Measurements from ENCODE around the gene ACTL7A.
A peak's percentile ranks its signal among the peaks of the same experiment; 100 is the strongest.

The ACTL7A gene

DNA sequence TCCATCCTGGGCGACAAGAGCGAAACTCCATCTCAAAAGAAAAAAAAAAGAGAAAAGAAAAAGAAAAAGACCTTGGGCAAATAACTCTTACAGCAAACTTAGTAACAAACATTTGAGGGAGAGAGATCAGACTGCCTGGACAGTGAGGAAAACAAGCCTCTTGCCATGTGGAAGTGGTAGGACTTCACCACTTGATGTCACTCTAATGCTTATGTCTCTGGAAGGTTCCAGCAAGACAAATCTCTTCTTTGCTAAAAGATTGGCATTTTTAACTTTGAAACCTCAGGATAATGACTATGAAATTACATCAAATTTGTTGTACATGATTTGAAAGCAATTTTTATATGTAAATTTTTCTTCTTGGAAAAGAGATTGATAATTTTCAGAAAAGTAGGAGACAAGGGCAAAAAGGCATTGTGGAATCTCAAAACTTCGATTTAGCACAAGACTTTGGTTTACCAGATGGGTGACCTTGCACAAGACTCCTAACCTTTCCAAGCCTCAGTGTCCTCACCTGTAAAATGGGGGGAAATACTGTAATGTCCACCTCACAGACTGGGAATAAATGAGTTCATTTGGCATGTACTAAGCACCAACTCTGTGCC lies 11.7 kb upstream of the ACTL7A start:
- DNase-seq (ENCODE audit: low spot score): peak; percentile 19

DNA sequence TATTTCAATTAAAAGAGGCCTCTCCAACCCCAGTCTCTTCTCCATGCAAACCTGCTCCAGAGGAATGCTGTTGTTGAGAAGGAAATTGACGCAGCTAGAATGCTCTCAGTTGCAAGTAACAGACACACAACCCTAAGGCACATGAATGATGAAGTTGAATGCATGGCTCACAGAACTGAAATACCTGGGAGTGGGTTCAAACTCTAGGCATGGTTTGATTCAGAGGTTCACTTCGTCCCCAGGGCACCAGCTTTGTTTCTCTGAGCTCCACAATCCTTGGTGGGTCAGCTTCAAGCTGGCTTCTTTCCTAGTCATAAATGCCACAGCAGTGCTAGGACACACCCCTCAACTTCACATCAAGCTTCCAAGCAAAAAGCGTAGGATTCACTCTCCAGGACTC lies 10.9 kb upstream of the ACTL7A start:
- no peak for DNase-seq (ENCODE audit: low spot score)

DNA sequence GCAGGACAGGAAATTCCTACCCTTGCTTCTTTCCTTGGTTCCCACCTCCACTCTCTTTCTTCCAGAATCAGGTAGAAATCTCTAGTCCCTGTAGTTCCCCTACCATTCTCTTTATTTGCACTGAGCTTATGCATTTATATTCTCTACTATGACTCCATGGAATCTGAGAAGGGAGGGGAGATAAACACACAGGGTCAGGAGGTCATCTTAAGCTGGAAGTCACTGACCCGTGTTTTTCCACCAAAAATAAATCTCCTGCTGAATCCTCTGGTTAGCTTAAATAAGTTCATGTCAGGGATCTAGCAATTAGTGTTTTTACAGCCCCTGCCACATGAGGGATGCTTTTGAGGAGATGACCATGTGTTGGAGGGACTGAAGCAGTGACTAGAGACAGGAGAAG lies 10.0 kb upstream of the ACTL7A start:
- DNase-seq (ENCODE audit: low spot score): no peak

DNA sequence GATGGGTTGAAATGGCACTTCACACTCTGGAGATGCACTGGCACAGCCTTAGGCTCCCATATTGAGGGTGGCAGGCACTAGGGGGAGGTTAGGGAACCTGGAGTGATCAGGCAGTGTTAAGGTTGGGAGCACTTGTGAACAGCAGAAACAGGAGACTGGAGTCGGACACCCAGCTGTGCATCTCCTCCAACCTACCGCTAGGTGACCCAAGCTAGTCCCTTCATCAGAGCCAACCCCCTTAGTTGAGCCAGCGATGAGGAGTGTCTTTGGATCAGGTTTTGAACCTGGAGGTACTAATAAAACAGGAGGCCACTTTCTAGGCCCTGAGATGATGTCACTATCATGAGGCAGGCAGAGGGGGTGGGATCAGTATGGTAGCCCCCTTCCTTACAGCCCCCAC lies 8.0 kb upstream of the ACTL7A start:
- no peak for DNase-seq (ENCODE audit: low spot score)

DNA sequence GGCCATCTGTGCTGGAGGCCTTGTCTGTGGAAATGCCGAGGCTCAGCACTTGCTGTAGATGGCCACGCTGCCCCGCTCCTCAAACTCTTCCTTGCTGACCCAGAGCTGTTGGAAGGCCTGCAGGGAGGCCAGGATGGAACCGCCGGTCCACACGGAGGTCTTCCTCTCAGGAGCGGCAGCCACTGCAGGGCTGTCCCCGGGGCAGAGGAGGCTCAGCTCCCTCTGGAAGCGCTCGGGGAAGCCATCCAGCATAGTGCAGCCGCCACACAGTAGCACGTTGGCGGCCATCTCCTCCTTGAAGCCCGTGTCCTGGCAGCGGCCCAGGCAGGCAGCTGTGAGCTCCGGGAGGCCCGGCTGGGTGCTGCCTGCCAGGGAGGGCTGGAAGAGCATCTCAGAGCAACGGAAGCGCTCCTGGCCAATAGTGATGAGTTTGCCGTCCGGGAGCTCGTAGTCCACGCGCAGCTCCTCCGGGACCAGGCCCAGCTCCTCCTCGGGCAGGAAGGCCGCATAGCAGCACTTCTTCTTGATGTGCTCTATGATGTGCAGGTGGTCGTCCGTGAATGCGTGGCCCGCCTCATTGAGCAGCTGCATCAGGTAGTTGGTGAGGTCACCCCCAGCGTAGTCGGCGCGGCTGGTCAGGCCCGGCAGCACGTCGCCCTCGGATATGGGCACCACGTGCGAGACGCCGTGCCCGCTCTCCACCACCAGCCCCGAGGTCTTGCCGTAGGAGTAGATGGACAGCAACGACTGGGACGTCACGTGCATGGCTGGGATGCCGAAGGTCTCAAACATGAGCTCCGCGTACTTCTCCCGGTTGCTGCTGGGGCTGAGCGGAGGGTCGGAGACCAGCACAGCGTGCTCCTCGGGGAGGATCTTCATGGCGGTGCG lies 7.2 kb upstream of the ACTL7A start:
- no peak for DNase-seq (ENCODE audit: low spot score)

DNA sequence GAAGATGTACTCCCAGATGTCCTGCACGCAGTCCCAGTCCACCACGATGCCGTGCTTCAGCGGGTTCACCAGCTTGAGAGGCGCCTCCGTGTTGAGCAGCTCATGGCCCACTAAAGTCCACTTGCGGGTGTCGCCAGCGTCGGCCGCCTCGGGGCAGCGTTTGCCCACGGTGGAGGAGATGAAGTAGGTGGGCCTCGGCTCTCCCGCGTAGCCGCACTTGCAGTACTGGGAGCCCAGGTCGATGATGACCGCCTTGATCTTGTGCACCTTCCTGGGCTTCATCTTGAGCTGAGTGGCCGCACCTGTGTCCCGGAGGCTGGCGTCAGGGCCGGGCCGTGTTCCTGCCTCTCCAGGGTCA lies 6.6 kb upstream of the ACTL7A start:
- no peak for DNase-seq (ENCODE audit: low spot score)

DNA sequence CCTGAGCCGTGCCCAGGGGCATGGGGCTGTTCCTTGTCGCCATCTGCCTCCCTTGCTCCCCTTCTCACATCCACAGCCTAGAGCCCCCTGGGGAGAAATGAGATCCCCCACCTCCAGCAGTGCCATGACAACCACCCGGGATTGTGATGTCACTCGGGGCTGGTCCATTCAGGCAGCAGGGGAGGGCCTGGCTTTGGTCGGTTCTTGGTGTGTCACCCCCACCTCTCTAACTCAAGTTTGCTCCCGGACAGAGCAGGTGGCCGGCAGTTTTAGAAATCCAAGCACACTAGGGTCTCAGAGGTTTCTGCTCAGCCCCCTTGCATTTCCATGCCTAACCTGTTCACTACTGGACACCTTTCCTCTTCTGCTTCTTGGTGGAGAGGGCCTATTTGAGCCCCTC lies 6.2 kb upstream of the ACTL7A start, which contains the start of gene ACTL7B:
ACTL7B (minus strand) TSS at position 99 of the 400 bp plus-strand sequence; CDS start at position 43, 56 bp downstream.
- DNase-seq (ENCODE audit: low spot score): no peak

DNA sequence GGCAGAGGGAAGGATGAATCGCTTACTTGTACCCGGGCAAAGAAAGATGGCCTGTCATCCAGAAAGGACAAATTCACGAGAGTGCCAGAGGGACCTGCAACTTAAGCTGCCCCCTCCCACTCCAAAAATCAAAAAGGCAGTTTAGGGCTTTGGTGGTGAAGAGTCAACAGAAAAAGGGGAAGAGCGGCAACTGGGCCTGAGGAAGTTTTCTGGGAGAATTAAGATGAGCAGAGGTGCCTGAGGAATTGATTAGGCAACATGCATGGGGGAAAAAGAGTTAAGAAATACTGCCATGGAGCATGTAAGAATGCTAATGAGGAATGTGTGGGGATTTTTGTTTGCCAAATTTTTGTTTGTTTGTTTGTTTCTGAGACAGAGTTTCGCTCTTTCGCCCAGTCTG lies 4.5 kb upstream of the ACTL7A start:
- DNase-seq (ENCODE audit: low spot score): no peak

DNA sequence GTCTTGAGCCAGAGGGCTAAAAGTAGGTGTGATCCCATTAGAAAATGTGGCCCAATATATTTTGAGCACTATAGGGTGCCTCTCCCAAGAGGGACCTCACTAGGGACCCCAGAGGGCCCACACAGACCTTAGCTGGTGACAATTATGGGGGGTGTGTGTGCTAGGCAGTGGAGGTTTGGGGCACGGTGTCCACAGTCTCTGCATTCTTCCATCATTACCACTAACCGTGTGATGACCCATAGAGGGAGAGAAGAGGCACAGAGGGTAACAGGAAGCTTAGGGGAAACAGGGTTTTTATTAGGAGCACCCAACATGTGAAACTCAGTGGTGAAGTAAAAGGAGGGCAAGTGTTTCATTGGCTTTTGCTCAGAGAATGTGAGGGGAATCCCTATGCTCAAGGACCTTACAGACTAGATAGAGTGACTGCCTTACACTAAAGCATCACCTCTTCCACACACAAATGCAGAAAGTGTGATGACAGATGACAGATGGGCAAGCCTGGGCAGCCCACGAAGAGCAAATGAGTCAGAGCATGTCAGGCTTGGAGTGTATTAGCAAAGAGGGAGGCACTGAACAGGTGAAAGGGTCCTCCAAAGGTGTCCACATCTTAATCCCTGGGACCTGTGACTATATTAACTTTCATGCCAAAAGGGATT lies 2.5 kb upstream of the ACTL7A start:
- DNase-seq (ENCODE audit: low spot score): no peak

DNA sequence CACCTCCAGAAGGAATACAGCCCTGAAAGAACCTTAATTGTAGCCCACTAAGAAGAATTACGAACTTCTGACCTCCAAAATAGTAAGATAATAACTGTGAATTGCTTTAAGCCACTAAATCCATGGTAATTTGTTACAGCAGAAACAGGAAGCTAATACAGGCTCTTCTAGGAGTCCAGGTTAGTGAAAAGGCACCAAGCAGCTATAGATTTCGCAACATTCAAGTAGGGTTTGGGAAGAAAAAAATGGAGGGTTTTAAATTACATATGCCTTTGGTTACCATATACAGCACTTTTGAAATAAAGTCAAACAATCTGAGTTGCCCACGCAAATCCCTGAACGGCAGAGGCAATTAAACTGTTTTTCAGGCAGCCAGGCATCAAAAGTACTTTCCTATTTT lies 1.7 kb upstream of the ACTL7A start:
- DNase-seq (ENCODE audit: low spot score): no peak

DNA sequence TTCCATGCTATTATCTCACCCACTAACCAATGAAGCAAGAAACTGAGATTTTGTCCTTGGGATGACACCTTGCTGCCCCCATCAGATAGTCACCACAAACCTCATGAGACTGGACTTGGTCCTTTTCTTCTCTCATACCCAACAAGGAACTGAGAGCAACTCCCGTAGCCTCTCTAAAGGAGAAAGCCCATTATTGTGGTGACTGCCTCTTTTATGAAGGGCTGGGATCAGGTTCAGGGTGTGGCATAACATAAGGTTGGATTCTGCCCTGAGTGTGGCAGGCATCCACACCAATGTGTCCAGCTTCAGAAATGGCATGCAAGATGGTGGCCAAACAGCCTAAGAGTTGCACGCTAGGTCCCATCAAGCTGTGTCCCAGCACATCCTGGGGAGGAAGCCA lies 1.3 kb upstream of the ACTL7A start:
- DNase-seq (ENCODE audit: low spot score): no peak

DNA sequence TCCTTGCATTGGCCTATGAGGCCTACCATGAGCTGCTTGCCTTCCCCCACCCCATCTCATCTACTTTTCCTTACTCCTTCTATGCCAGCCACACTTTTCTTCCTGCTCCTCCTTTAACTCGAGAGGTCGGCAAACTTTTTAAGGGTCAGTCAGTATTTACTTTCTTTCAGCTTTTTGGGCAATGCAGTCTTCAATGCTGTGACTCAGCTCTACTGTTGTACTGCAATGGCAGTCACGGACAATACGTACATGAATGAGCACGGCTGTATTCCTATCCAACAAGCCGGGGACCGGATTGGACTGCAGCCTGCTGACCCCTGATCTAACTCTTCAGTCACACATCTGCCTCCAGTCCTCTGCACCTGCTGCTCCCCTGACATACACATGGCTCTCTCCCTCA lies 602 bp upstream of the ACTL7A start:
- DNase-seq (ENCODE audit: low spot score): no peak

DNA sequence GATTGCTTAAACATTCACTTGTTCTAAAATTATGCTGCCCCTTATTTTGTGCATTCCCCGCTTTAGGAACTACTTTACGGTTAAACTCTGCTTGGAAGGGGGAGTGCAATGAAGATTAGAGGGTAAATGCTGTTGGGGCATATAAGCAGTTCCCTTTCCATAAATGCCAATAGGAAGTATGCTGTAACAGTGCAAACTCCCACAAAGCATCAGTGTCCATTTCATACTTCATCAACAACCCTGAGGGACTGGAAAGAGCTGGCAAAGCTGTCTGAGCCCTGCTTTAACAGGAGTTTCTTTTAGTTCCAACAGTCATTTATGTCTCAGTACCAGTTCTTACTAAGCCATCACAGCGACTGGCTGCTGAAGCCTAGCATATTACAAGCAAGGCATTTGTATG lies 1.8 kb downstream of the ACTL7A start:
- DNase-seq (ENCODE audit: low spot score): no peak

DNA sequence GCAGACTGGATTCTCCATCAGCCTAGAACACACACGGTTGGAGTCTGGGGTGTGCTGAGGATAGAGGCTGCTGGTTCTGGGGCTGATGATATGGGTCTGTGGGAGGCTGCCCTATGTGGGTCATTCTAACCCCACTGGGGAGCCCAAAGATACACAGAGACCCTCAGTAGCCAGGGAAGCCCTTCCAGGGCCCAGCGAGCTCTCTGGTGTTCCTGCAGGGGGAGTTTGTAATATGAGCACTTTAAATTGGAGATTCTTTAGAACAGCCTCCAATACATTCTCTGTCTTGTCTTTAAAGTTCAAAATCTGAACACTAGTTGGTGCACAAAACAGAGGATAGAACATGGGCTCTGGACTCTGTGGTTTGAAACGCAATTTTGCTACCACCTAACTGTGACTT lies 2.4 kb downstream of the ACTL7A start:
- no peak for DNase-seq (ENCODE audit: low spot score)

DNA sequence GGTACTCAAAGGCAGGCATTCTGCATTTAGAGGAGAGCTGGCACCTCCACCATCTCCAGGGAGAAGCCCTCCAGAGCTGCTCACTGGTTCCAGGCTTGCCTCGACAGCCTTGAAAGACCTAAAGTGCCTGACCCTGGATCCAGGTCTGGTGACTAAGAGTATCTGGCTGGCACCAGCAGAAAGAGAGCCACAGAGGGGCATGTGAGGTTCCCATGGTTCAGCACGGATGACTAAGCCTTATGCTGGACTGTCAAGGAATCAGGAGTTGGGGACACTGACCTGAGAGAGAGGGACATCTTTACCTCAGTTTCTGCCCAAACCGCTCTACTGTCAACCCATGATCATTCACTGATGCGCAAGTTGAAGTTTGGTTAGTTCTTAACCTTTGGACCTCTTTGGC lies 3.0 kb downstream of the ACTL7A start:
- DNase-seq (ENCODE audit: low spot score): no peak

DNA sequence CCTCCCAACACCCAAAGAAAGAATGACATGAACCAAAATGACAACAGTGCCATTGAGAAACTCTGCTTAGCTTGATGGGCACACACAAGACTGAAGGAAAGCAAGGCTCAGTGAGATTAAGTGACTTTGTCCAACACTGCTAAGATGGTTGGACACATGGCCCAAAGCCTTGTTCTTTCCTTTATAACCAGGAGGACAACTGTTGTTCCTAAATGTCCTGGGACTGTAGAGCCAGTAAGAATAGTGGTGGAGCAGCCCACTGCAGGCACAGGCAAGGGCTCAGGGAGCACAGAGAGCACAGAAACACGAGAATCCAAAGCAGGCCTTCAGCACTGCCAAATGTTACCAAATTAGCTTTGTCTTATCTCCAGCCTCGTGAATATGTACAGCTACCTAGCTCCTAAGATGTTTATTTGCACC lies 3.9 kb downstream of the ACTL7A start:
- no peak for DNase-seq (ENCODE audit: low spot score)

DNA sequence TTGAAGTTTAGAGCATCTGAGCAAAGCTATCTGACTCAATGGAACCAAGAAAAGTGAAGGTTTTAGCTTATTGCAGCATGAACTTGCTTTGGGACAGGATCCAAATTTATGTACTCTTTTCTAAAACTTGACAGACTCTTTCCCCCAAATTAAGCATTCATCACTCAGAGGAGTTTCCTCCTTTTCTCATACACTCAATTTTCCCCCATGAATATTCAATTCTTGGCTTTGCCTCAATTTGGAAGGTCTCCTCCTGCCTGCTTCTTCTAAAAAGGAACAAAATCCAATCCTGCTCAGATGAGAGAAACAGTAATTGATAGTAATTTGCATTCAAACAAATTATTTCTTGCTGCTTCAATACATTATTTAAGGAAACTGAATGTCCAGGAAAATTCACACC lies 5.0 kb downstream of the ACTL7A start:
- DNase-seq (ENCODE audit: low spot score): no peak

DNA sequence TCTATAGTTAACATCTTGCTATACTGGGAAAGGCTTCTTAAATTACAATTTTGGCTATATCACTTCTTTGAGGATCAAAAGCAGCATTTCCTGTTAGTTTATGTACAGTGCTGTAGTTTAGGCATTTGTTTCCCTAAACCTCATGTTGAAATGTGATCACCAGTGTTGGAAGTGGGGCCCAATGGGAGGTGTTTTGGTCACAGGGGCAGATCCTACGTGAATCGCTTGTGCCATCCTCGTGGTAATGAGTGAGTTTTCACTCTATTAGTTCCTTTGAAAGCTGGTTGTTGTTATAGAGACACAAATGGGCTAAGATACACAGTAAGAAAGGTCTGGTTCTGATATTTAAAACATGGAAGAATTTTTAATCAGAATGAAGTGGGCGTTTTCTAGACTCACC lies 5.8 kb downstream of the ACTL7A start:
- no peak for DNase-seq (ENCODE audit: low spot score)

DNA sequence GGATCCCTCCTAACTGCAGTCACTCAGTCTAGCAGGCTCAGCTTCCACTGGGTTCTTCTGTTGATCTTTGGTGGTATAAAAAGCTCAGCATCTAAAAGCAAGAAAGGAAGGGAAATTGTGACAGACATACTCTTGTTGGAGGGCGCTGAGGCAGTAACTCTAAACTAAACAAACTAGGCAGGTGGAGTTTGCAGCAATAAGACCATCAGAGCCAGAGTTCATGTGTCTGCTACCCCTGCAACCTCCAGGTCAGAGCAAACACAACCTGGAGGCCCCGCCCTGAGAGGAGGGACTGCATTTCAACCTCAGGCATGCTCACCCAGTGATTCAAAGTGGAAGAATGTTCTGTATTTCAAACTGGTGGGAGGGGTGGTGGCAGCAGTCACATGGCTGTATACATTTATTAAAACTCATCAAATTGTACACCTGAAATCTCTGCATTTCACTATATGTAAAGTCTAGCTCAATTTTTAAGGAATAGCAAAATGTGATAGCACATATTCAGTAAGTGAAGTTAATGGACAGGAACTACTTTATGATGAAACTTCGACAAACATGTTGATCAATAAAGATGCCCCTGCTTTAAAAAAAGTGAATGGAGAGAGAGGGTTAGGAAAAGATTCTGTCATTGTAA lies 7.1 kb downstream of the ACTL7A start:
- no peak for DNase-seq (ENCODE audit: low spot score)

DNA sequence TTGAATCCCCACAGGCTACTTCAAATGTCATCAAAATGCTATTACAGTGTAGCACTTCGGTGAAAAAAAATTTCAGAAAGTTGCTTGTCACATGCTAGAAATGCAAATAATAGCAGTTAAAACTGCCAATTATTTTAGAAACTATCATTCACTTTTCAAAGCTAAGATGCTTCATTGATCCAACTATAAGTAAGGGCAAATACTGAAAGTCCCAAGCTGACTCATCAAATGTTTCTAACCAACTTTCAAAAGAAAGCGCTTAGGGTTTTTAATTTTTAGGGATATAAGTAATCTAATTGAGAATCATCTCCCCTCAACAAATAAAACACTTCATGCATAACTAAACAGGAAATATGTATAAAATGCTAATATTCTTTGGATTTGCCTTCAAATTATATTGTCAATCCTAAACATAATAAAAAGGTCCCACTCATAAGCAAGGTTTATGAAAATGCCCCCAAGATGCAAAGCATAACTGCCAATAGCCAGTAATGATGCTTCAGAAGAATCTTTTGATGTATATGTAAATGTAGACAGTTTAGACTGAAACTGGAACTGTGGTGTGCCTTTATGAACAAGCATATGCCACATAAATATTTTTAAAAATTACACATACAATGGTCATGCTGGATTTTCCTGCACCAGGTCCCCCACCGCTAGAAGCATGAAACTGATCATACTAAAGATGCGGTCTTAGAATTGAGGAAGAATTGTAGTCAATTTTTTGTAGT lies 12.2 kb downstream of the ACTL7A start:
- no peak for DNase-seq (ENCODE audit: low spot score)

DNA sequence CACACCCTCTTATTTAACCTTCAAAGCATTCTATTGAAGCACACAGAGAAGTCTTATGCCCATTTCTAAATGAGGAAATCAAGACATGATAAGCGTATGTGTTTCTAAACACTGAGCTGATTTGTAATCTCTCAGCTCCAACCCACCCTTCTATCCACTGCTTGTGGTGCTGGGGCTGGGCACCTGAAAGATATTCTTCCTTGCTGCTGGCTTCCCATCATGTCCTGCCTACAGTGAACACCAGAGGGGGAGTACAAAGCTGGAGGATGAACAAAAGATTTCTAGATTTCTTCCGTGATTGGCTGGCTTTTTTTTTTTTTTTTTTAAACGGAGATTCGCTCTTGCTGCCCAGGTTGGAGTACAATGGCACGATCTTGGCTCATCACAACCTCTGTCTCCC lies 14.4 kb downstream of the ACTL7A start:
- no peak for DNase-seq (ENCODE audit: low spot score)

DNA sequence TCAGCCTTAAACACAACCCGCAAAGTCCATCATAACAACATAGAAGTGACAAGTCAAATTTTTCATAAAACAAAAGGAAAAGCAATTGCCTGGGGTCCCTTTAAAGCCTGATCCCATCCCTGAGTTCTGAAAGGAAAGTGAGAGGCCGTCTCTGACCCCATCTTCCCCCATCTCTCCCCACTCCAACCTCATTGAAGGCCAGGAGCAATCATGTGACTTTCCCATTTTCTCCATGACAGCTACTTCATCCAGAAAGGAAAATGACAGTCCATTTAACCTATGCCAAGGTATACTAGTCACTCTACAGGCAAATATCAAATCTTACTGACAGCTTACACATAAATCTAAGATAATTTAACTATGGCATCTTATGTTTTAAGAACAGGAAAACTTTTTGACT lies 15.5 kb downstream of the ACTL7A start:
- no peak for DNase-seq (ENCODE audit: low spot score)
